Effector CD8-positive, alpha-beta T cell (primary cell): Measurements from ENCODE around the gene B4GALNT4.
"Not testable (repeated sequence)": the region's sequence is repeated elsewhere in the genome, so short reads cannot be mapped to it uniquely, and the experiment has no call there.

Experiments
- DNase-seq: peaks from one replicate; lab custom pipeline; 2025; lab: John Stamatoyannopoulos, UW

The B4GALNT4 gene

GRCh38 chr11:334264-334994 is 34.9 kb upstream of the B4GALNT4 start:
- DNase-seq, result no peak

GRCh38 chr11:335779-336658 is 33.3 kb upstream of the B4GALNT4 start:
- no peak for DNase-seq

- DNase-seq, result no peak
Observed at GRCh38 chr11:336659-337198, 32.6 kb upstream of the B4GALNT4 start.

GRCh38 chr11:337711-338110 is 31.6 kb upstream of the B4GALNT4 start:
- no peak for DNase-seq

GRCh38 chr11:339963-340362 is 29.3 kb upstream of the B4GALNT4 start:
- no peak for DNase-seq

- no peak for DNase-seq
Observed at GRCh38 chr11:340539-341512, 28.5 kb upstream of the B4GALNT4 start.

- DNase-seq, result no peak
Observed at GRCh38 chr11:342328-342727, 27.0 kb upstream of the B4GALNT4 start.

GRCh38 chr11:344836-345578 is 24.3 kb upstream of the B4GALNT4 start:
- no peak for DNase-seq

- DNase-seq, result no peak
Observed at GRCh38 chr11:346529-346928, 22.8 kb upstream of the B4GALNT4 start.

- DNase-seq, result not testable (repeated sequence)
Observed at GRCh38 chr11:349270-349954, 19.9 kb upstream of the B4GALNT4 start.

GRCh38 chr11:350033-350722 is 19.1 kb upstream of the B4GALNT4 start:
- not testable (repeated sequence) for DNase-seq

- DNase-seq, result no peak
Observed at GRCh38 chr11:350723-351255, 18.5 kb upstream of the B4GALNT4 start.

GRCh38 chr11:351411-351810 is 17.9 kb upstream of the B4GALNT4 start:
- DNase-seq, result no peak

GRCh38 chr11:352456-353031 is 16.8 kb upstream of the B4GALNT4 start:
- no peak for DNase-seq

- DNase-seq, result no peak
Observed at GRCh38 chr11:353179-353873, 16.0 kb upstream of the B4GALNT4 start.

GRCh38 chr11:355581-356458 is 13.5 kb upstream of the B4GALNT4 start:
- peak; percentile 80 for DNase-seq

- no peak for DNase-seq
Observed at GRCh38 chr11:356610-357009, 12.7 kb upstream of the B4GALNT4 start.
